NK-92 treated with Interleukin-12 subunit alpha and Interleukin-12 subunit beta, amount 100 ng/mL, for 24 hours (cell line): ENCODE results near the gene RTP1.

ENCODE experiments used
- DNase-seq: peaks from one replicate; lab custom pipeline; 2025; lab: John Stamatoyannopoulos, UW

The RTP1 gene

GRCh38 chr3:187242435-187242834 is 45.1 kb downstream of the RTP1 start:
- no peak for DNase-seq

- no peak for DNase-seq
Measured at GRCh38 chr3:187242900-187243299, 45.6 kb downstream of the RTP1 start.

- DNase-seq, result no peak
Measured at GRCh38 chr3:187243933-187244524, 46.7 kb downstream of the RTP1 start.

GRCh38 chr3:187247398-187247797 is 50.1 kb downstream of the RTP1 start:
- DNase-seq, result no peak
